ENCODE results near the gene GSDMA. TPM values are rescaled to one million over a fixed set of nuclear protein-coding genes. Genes with fewer than 3 reads are reported as not detected.

GSDMA gene
- total RNA-seq, 2 experiments from 2014 or later: 0.15 to 0.57 TPM

DNA sequence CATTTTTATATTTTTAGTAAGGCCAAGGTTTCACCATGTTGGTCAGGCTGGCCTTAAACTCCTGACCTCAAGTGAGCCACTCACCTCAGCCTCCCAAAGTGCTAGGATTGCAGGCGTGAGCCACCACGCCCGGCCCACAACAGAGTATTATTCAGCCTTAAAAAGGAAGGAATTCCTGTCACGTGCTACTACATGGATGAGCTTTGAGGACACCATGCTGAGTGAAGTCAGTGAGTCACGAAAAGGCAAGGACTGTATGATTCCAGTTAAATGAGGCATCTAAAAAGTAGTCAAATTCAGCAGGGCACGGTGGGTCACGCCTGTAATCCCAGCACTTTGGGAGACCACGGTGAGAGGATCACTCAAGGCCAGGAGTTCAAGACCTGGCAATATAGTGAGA is 62.1 kb downstream of the GSDMA start:
- Histone ChIP-seq H3K79me2 (ENCODE audit: insufficient read depth, low read depth, low read length) (no peaks in the 10 kb centered on the region), H3K9me3 (ENCODE audit: low read length) (no peaks in the 10 kb centered on the region), H3K9me2 (ENCODE audit: insufficient read depth, low read length) (no peaks in the 10 kb centered on the region), H2AFZ (ENCODE audit: low read length) (no peak overlapping the region), H3K36me3 (ENCODE audit: insufficient read depth, low read length) (peaks cover 68% of the 10 kb centered on the region), H3K4me3 (ENCODE audit: low read depth, low read length, poor library complexity, severe bottlenecking) (no peak overlapping the region), H3K4me2 (ENCODE audit: low read length) (no peak overlapping the region), H3K27ac (ENCODE audit: low read depth, low read length, poor library complexity, severe bottlenecking) (no peak overlapping the region), H4K20me1 (ENCODE audit: insufficient read depth, low read length) (no peaks in the 10 kb centered on the region), H3K4me1 (ENCODE audit: insufficient read depth, low read length, poor library complexity, severe bottlenecking) (no peaks in the 10 kb centered on the region)
- ChIA-PET POLR2A (no interaction called here), CTCF (ENCODE audit: unreplicated experiment) (no interaction called here)
- intact Hi-C loops (cut with micrococcal nuclease; ENCODE audit: unreplicated experiment): loop anchor here (5.0 kb wide), 1 partner anchor 52 kb away; no protein-coding TSS in a partner anchor
- no TSS peak for BruUV-seq (replicated peaks)
- TF ChIP-seq, protein P1, sequence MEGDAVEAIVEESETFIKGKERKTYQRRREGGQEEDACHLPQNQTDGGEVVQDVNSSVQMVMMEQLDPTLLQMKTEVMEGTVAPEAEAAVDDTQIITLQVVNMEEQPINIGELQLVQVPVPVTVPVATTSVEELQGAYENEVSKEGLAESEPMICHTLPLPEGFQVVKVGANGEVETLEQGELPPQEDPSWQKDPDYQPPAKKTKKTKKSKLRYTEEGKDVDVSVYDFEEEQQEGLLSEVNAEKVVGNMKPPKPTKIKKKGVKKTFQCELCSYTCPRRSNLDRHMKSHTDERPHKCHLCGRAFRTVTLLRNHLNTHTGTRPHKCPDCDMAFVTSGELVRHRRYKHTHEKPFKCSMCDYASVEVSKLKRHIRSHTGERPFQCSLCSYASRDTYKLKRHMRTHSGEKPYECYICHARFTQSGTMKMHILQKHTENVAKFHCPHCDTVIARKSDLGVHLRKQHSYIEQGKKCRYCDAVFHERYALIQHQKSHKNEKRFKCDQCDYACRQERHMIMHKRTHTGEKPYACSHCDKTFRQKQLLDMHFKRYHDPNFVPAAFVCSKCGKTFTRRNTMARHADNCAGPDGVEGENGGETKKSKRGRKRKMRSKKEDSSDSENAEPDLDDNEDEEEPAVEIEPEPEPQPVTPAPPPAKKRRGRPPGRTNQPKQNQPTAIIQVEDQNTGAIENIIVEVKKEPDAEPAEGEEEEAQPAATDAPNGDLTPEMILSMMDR (conservative IDR thresholded peaks at IDR 0.05; ENCODE audit: low read length): no peak
- TF ChIP-seq EZH2phosphoT487 (IDR thresholded peaks at IDR 0.05; ENCODE audit: borderline replicate concordance, low read depth, low read length): no peak
- DNase-seq (ENCODE audit: low spot score): no peak

DNA sequence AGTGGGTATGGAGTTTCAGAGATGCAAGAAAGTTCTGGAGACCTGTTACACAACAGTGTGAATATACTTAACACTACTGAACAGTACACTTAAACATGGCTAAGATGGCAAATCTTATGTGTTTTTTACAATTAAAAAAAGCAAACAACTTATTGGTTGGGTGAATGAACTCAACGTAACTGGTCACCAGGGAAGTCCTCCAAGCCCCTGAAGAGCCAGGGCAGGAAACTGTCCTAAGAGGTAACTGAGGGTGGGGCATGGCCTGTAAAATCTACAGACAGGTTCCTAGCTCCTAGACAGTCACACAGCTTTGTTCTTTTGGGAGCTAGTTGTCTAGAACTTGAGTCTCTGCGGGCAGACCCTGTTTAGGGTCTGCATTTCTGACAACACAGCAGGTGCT is 62.8 kb downstream of the GSDMA start:
- POLR2A ChIA-PET: interaction anchor here (0.5 to 0.6 kb wide), 3 partner anchors 41 to 236 kb away, joined by 4 to 11 read pairs (median 4); no protein-coding TSS in a partner anchor
- H3K4me1 ChIP-seq (ENCODE audit: insufficient read depth, low read length, poor library complexity, severe bottlenecking): no peaks in the 10 kb centered on the region
- no peak for TF ChIP-seq EZH2phosphoT487 (IDR thresholded peaks at IDR 0.05; ENCODE audit: borderline replicate concordance, low read depth, low read length)
- TF ChIP-seq, protein P1 (conservative IDR thresholded peaks at IDR 0.05; ENCODE audit: low read length): no peak

More for the DNA sequence above, 62.8 kb downstream of the GSDMA start:
- no peak for DNase-seq (ENCODE audit: low spot score)
- no peak overlapping the region for H3K27ac ChIP-seq (ENCODE audit: low read depth, low read length, poor library complexity, severe bottlenecking)
- no peak overlapping the region for H2AFZ ChIP-seq (ENCODE audit: low read length)
- no peaks in the 10 kb centered on the region for H3K9me3 ChIP-seq (ENCODE audit: low read length)
- H4K20me1 ChIP-seq (ENCODE audit: insufficient read depth, low read length): no peaks in the 10 kb centered on the region
- TSS peak; percentile 28 for BruUV-seq (replicated peaks)
- no peaks in the 10 kb centered on the region for H3K9me2 ChIP-seq (ENCODE audit: insufficient read depth, low read length)
- H3K79me2 ChIP-seq (ENCODE audit: insufficient read depth, low read depth, low read length): no peaks in the 10 kb centered on the region
- H3K4me2 ChIP-seq (ENCODE audit: low read length): no peak overlapping the region
- H3K36me3 ChIP-seq (ENCODE audit: insufficient read depth, low read length): peaks cover 68% of the 10 kb centered on the region
- no peak overlapping the region for H3K4me3 ChIP-seq (ENCODE audit: low read depth, low read length, poor library complexity, severe bottlenecking)
- CTCF ChIA-PET (ENCODE audit: unreplicated experiment): interaction anchor here (1.3 kb wide), 1 partner anchor 15 kb away, joined by 3 read pairs; no protein-coding TSS in a partner anchor
- intact Hi-C loops (cut with micrococcal nuclease; ENCODE audit: unreplicated experiment): loop anchor here (5.0 kb wide), 1 partner anchor 52 kb away; no protein-coding TSS in a partner anchor

All from OCI-LY7 (cell line).